Measurements from ENCODE around the gene HELZ2.

Gene HELZ2

GRCh38 chr20:63549679-63550282 is 24.3 kb downstream of the HELZ2 start:
- DNase-seq, result no peak

GRCh38 chr20:63549019-63549418 is 25.0 kb downstream of the HELZ2 start:
- no peak for DNase-seq

GRCh38 chr20:63548542-63548941 is 25.5 kb downstream of the HELZ2 start:
- no peak for DNase-seq

GRCh38 chr20:63547725-63548480 is 26.1 kb downstream of the HELZ2 start, which contains the start of gene SRMS:
TSS of gene SRMS (minus strand) at chr20:63547749. CDS start at chr20:63547463, 286 bp downstream.
- no peak for DNase-seq

- no peak for DNase-seq
Observed at GRCh38 chr20:63546956-63547724, 26.9 kb downstream of the HELZ2 start.

- no peak for DNase-seq
Observed at GRCh38 chr20:63546256-63546955, 27.6 kb downstream of the HELZ2 start.

GRCh38 chr20:63545814-63546213 is 28.2 kb downstream of the HELZ2 start:
- DNase-seq, result no peak

GRCh38 chr20:63544958-63545516 is 29.0 kb downstream of the HELZ2 start:
- DNase-seq, result no peak

GRCh38 chr20:63544241-63544957 is 29.6 kb downstream of the HELZ2 start:
- no peak for DNase-seq

GRCh38 chr20:63543733-63544132 is 30.3 kb downstream of the HELZ2 start:
- no peak for DNase-seq

- no peak for DNase-seq
Observed at GRCh38 chr20:63543131-63543530, 30.9 kb downstream of the HELZ2 start.

- no peak for DNase-seq
Observed at GRCh38 chr20:63542696-63543095, 31.3 kb downstream of the HELZ2 start.

- peak; percentile 66 for DNase-seq
Observed at GRCh38 chr20:63542031-63542559, 31.9 kb downstream of the HELZ2 start.

GRCh38 chr20:63541371-63541770 is 32.7 kb downstream of the HELZ2 start:
- DNase-seq, result no peak

- DNase-seq, result no peak
Observed at GRCh38 chr20:63540417-63541186, 33.4 kb downstream of the HELZ2 start.

GRCh38 chr20:63539441-63540370 is 34.3 kb downstream of the HELZ2 start:
- DNase-seq, result no peak

- DNase-seq, result no peak
Observed at GRCh38 chr20:63539092-63539430, 35.0 kb downstream of the HELZ2 start.

GRCh38 chr20:63538204-63539091 is 35.6 kb downstream of the HELZ2 start:
- DNase-seq, result peak; percentile 62
